GM18870 (cell line): ENCODE data around the gene MAD2L2.

Experiments used
- ATAC-seq: cut with Tn5 transposase; IDR thresholded peaks from one replicate; pipeline ENCODE4 v1.9.1; 2021; ENCODE audit warnings: moderate library complexity; ENCODE audit not compliant: unreplicated experiment

MAD2L2 gene

DNA sequence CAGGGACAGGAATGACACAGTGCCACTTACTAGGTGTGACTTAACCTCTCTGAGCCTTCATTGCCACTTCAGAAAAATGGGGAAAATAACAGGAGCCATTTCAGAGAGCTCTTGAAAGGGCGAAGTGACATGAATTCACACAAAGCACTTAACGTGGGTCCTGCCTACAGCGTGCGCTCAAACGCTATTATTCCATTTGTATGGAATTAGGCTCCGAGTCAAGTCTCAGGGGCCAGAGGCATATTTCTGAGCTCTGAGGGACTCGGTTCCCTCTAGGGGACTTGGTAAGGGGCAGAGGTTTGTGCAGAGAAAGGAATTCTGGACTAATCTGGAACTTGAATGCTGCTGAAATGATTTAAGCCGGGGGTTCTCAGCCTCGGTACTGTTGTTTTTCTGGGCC lies 24.6 kb upstream of the MAD2L2 start:
- ATAC-seq = no peak

DNA sequence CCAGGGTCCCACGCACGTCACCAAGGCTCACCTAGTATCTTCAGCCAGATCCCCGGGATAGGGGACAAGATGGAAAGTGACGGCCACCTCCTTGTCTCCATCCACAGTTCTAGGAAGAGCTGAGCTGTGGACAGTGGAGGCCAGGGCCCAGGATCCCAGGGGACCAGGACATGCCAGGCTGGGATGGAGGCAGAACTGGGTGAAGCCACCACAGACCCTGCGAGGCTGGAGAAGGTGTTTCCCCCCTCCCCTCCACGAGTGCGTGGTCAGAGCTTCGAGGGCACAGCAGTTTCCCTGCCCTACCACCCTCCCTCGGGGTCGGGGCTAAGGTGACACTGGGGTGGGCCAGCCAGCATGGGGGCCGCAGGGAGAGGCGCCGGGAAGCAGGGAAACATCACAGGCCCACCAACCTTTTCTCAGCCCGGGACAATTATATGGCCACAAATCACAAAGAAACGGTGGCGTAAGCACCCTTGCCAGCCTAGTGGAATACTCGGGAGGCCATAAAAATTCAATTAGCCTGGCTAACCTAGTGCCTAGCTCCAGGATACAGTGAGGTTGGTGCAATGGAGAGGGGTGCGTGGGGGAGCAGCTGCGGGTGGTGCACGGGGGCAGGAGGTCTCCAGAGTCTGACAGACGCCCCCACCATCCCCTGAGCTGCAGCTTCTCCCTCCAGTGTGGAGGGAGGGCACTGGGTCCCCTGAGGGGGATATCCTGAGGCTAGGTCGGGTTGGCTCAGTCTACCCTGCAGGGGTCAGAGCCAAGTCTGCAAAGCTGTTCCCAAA lies 23.9 kb upstream of the MAD2L2 start:
- no peak for ATAC-seq

DNA sequence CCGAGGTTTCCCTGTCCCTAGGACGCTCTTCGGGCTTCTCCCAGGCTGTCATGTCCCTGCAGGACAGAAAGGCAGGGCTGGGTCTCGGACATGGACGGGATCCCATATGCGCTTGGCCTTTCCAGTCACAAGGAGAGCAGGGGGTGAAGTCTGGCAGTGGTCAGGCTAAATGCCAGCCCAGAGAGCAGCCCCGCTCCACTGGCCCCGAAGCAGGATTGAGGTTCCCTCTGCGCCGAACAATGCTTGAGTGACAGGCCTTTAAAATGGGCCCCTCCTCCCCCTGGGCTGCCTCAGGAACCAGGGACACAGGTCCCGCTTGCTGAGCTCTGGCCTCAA lies 23.2 kb upstream of the MAD2L2 start:
- no peak for ATAC-seq

DNA sequence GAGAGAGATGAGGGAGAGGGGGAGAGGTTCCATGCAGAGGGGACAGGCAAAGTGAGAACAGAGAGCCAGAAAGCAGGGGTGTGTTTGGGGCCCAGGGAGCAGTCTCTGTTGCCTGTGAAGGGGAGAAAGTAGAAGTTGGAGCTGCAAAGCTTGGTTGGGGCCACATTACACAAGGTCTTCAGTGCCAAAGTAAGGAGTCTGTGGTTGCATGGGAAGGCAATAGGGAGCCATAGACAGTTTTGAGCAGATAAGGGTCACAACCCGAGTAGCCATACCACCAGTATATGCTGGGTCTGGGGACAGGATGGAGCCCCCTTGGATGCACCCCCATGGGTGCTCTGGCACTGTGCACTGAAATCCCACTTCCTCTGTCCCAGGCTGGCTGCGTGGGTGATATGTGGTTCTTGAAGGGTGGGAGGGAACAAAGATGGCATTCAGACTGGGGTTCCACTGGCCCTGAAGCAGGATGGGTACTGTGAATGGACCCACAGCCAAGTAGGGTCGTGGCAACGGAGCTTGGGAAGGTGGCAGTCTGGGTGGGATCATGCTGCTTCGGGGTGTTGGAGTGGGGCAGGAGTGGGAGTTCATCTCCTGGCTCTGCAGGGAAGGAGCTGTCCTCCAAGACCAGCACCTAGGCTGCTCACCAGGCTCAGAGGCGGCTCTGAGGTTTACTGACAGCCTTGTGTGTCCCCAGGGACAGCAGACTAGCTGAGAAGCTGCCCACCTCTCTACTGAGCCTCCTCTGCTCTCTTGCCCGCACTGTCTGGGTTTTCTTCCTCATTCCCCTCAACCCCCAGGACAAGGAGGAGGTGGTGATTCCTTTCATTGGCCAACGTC lies 22.6 kb upstream of the MAD2L2 start:
- ATAC-seq = no peak

DNA sequence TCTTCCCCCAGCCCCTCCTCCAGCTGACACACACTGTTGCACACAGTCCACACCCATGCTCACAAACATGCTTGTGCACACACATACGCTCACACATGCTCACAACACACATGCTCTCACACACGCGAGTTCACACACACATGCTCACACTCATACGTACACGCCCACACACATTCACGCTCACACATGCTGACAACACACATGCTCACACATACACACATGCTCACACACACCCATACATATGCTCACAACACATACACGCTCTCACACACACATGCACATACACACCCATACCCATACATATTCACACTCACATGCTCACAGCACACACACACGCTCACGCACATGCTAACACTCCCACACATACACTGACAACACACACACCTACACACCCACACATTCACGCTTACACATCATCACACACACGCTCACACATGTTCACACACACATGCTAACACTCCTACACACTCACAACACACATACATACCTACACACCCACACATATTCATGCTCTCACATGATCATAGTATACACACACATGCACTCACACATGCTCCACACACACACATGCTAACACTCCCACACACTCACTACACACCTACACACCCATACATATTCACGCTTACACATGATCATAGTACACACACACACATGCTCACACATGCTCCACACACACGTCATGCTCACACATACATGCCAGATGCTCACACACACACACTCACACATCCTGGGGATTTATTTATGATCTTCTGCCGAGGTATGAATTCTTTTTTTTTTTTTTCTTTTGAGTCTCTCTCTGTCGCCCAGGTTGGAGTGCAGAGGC lies 21.2 kb upstream of the MAD2L2 start:
- ATAC-seq = no peak

DNA sequence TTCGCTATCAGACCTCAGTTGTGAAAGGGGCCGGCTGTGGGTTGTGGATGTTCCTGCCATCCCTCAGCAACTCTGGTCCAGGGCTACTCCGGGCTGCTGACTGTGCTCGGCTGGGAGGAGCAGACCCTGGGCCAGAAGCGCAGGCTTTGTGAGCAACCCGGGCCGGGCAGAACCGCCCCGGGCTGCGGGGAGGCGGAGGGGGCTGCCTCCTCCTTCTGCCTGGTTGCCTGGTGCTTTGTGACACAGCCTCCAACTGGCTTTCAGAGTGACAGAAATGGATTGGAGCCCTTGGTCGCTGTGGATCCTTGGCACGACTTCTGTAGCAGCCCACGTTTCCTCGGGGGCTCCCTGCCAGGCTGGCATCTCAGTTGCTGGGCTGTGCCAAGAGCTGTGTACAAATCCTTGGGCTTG lies 20.6 kb upstream of the MAD2L2 start:
- no peak for ATAC-seq

DNA sequence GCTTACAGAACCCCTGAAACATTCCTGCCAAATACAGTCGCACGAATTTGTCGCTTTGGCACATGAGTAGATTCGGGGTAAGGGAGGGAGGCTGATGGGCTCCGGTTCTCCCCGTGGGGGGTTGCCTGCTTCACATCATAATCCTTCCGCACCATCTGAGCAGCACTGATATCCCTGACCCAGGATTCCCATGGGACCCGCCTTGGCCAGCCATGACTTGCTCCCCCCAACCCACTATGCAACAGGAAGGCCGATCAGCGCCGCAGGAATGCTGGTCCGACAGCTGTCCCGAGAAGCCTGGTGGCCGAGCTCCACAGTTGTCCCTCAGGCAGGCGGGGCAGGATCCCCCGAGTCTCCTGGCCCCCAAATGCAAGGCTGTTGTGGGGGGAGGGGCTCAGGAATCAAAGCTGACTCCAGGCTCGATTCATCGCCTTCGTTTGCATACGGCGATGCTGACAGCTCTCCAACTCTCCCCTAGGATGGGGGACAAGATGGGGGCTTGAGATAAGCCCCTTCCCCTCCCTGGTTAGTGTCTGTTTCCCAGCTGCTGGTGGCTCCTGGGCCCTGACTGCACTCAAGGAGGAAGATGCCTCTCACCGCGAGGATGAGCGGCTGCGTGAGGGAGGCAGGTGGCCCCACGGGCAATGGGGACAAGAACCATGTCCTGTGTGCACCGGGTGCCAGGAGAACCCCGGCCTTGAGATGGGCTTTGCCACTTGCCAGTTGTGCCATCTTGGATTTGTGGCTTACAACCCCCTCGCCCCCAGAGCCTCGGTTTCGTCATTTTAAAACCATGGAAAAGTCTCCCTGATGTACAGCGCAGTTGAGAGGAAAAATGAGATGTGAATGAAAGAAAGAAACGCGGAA lies 19.9 kb upstream of the MAD2L2 start:
- no peak for ATAC-seq

DNA sequence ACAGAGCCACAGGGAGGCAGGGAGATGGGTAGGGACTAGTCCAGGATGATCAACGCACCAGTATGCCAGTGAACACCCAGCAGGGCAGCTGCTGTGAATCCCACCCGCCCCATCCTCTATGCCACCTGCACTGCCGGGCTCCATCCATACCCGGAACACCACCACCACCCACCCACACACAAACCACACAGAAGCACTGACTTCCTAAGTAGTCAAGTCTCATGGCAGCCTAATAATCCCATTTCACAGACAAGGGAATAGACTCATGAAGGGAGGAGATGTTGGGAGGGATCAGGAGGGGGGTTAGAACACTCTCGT lies 16.9 kb upstream of the MAD2L2 start:
- ATAC-seq = no peak

DNA sequence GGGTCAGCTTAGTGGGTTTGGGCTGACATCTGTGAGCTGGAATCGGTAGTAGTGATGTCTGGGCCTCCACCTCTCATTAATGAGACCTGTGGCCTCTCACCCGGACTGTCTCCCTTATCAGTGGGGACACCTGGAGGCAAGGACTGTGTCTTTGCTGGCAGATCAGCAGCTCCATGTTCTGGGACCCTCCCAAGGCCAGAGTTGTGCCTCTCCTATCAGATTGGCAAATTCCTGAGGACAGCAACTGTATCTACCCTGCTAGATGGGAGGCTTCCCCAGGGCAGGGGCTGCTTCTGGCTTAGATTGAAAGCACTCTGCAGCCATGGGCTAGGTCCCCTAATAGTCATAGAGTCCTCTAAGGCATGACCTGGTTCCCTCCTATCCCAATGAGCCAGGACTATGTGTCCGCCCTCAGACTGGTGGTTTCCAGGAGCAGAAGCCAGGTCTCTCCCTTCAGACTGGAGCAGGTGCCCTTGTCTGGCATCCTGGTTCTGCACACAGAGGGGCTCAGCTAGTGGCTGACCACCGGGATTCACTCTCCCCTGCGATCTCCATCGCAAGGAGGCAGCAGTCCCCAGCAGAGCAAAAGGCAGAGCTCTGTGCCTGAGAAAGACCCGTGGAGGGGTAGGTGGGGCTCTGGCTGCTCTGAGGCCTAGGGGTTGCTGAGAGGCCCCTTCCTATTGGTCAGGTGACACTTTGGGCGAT lies 16.4 kb upstream of the MAD2L2 start:
- no peak for ATAC-seq

DNA sequence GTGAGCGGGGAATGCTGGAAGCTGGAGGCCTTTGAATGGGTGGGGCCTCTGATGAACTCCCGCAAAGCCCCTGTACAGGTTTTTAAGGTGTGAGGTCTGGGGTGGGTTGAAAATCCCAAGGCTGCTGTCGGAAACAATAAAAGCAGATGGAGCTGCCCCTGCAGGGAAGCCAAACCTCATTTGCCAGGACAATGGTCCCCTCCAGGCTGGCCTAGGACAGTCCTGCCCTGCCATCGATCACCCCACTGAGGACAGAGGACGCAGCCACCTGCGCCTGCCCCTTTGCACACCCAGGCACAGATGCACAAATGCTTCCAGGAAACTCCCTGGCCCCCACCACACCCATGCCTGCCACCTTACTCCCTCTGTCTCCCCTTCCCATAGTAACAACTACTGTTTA lies 14.9 kb upstream of the MAD2L2 start:
- no peak for ATAC-seq

DNA sequence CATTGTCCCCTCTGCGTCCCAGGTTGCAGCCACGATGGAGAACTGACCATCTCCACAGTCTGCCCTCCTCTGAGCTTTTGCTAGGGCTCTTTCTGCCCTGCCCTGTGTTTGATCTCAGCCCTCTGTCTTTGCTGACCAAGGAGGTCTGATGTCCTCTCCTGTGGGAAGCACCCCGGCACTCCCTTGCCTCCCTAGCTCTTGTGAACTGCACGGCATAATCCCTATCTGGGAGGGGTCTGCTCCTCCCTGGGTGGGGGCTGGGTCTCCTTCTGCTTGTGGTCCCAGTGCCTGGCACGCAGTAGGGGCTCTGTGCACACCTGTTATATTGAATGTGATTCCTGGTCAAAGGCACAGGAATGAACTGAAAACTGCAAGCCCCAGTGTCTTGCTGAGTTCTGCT lies 13.0 kb upstream of the MAD2L2 start:
- no peak for ATAC-seq

DNA sequence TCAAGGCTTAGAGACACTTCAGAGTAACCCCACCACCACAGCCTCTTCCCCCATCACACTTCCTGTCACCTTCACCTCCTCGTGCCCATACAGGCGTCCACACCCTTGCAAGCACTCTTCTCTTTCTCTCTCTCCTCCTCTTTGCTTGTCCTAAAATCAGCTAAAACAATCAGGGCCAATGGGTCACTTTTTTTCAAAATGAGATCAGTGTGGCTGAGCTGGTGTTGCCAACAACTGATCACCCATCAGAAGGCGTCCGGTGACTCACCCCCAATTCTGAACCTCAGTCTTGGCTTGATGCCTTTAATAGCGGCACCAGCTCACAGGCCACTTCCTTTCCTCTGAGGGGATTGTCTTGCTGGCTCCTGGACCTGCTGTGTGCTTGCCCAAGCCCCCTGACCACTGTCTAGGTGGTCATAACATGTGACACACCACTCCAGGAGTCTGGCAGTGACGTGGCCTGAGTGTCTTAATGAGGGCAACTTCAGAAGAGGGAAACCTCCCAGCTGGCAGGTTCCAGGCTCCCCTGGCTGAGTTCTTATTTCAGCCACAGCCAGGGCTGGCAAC lies 12.2 kb upstream of the MAD2L2 start:
- no peak for ATAC-seq

DNA sequence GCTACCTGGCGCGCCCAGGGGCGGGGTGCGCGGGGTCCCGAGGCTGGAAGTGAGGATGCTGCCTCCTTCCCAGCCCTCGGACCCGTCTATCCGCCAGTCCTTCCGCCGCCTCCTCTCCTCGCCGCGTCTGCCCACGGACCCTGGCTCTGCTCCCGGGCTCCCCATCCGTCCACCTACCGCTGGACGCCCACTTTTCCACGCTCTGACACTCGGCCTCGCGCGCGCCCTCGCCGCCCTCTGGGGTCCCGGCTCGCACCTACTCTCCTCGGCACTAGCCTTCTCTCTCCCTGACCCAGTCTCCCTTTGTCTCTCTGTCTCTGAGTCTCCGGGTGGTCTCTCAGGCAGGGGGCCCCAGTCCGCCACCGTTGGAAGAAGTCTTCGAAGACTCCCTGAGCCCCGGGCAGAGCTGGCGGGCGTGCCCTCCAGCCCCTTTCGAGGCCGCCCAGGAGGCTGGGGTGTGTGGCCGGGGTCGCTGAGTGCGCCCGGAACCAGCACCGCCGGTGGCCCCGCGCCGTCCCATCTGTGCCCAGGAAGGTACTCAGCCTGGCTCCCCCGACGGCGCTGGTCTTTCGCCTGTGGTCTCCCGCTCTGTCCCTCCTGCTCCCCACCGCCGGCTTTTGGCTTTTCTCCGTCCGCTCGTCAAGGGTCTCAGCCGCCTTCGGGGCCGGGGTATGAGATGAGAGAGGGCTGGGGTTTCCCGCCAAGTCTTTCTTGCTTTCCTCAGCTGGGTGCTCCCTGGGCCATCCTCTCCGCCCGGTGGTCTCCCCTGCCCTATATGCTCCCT lies 11.2 kb upstream of the MAD2L2 start:
- ATAC-seq = no peak

DNA sequence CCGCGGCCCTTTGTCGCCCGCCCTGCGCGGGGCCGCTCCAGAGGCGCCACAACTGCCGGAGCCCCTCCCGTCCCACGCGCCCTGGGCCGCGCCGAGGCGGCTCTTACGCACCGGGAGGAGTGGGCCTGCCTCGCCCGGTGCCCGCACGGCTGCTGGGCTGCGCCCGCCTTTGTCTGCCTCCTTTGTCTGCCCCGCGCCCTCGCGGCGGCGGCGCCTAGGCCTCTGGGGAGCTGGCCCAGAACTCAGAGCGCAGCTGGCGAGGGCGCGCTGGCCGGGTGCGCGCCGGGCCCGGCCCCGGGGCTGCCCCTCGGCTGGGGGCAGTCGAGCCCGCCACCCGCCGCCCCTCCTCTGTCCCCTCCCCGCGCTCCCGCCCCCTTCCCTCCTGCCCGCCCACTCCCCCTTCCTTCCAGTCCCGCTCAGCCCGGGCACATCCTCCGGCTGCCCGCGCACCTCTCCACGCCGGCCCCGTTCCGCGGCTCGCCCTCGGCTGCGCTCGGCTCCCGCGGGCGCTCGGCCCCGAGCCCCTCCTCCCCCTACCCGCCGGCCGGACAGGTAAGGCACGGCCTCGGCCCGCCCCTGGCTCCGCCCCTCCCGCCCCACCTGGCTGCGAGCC lies 10.5 kb upstream of the MAD2L2 start, which contains the start of gene DRAXIN:
TSS of gene DRAXIN (plus strand) at position 409 of the 613 bp plus-strand sequence. CDS start 14,549 bp downstream, outside the sequence.
- no peak for ATAC-seq

DNA sequence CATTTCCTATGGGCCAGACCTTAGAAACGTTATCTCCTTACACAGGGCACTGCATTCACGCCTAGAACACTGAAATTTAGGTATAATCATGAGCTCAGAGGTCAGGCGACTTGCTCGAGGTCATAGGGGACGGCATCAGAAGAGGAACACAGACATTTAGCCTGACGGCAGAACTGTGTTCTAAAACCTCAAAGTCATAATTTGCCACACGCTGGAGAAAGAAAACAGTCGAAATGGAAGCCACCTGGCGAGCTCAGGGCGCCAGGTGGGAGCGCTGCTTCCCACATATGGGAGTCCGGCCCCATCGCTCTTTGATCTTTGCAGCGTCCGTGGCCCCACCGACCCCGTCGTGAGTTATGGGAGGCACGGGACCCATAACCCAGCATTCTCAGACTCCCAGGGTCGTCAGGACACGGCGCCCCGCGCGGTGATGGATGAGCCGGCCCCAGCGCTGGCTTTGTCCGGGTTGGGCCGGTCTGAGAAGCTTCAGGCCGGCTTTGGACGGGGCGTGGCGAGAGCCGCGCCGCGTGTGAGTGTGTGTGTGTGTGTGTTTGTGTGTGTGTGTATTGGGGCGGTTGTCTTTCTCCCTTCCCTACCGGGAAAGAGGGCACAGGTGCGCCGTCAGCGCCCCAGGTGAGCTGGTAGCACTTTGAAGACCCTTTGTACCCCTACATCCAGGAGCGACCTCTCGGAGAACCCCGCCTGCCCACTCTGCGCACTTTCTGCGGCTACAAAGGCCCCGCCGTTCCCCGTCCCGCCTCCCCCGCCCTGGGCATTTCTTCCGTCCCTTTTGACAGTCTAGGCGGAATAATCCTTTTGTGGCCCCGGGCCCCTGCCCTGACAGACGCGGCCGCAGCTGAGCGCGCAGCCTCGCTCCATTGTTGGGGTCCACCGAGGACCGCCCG lies 9.7 kb upstream of the MAD2L2 start:
- ATAC-seq = no peak

DNA sequence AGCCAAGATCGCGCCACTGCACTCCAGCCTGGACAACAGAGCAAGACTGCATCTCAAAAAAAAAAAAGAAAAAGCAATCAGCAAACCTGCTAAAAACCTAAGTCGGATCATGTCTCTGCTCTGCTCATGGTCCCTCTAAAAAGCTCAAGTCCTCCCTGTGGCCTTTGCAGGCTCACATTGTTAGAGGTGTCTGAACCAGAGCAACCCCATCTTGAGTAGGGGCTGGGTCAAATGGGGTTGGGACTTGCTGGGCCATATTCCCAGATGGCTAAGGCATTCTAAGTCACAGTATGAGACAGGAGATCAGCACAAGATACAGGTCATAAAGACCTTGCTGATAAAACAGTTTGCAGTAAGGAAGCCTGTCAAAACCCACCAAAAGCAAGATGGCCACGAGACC lies 7.6 kb upstream of the MAD2L2 start:
- no peak for ATAC-seq

DNA sequence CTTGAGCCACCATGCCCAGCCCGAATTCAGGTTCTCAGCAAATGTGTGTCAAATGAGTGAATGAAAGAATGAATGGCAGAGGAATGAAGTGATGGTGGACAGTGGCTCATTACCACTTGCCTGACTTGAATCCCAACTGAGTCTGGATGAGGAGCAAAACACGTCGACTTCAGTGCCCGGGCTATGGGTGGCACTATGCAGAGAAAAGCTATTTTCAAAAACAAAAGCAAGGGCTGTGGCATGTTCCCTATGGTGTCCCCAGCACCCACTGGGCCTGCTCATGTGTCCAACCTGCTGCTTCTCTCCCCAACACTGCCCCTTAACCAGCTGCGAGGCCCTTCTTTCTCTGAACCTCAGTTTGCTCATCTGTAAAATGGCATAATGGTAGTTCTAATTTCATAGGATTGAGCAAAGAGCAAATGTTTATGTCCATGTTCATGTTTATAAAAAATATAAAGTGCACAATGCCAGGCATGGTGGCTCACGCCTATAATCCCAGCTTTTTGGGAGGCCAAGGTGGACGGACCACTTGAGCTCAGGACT lies 4.3 kb upstream of the MAD2L2 start:
- ATAC-seq = no peak
